Measurements from ENCODE around the gene BICDL1.

Gene BICDL1

DNA sequence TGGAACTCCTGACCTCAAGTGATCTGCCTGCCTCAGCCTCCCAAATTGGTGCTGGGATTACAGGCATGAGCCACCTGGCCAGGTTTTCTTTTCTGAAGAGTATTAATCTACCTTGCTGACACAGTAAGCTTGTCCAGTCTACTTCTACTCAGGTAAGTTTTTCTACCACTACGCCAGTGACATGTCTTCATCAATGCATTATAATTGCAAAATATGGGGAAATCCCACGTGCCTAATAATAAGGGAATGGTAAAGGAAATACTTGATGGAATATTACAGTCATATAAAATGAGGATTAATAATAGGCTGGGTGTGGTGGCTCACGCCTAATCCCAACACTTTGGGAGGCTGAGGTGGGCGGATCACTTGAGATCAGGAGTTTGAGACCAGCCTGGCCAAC, 65.3 kb downstream of the BICDL1 start:
- TF ChIP-seq, protein P1, sequence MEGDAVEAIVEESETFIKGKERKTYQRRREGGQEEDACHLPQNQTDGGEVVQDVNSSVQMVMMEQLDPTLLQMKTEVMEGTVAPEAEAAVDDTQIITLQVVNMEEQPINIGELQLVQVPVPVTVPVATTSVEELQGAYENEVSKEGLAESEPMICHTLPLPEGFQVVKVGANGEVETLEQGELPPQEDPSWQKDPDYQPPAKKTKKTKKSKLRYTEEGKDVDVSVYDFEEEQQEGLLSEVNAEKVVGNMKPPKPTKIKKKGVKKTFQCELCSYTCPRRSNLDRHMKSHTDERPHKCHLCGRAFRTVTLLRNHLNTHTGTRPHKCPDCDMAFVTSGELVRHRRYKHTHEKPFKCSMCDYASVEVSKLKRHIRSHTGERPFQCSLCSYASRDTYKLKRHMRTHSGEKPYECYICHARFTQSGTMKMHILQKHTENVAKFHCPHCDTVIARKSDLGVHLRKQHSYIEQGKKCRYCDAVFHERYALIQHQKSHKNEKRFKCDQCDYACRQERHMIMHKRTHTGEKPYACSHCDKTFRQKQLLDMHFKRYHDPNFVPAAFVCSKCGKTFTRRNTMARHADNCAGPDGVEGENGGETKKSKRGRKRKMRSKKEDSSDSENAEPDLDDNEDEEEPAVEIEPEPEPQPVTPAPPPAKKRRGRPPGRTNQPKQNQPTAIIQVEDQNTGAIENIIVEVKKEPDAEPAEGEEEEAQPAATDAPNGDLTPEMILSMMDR (conservative IDR thresholded peaks at IDR 0.05; ENCODE audit: low read depth, low read length) = no peak
- no peak for DNase-seq (ENCODE audit: low read depth)
- no peak overlapping the region for H3K4me3 ChIP-seq (ENCODE audit: low read depth, low read length)

DNA sequence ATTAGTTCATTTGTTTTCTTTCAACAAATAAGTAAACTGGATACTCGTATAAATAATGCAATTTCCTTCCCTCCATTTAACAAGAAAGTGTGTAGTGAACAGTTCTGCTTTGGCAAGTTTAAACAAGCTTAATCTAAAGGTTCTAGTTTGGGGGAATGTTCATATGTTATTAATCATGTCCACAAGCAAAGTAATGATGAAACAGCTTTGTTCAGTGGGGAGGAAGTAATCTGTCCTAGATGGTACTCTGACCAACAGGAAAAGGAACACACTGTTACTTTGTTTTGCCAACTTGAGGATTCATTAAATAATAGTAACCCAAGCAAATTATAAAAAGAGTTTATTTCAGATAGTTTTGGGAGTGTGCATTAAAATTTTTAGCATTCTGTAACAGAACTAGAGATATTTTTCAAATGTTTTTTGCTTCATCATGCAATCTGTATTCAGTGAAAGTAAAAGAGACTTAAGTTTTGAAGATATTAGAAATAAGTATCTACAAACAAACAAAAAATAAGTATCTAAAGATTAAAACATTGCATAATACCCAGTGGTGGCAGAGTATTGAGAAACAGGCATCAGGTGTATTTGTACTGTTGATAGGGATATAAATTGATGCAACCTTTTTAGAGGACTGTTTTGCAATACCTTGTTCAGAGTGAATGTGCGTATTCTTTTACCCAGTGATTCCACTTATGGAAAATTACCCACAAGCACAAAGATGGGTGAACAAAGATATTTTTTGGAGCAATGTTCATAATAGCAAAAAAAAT, 66.4 kb downstream of the BICDL1 start:
- no peak for DNase-seq (ENCODE audit: low read depth)
- no peak overlapping the region for H3K4me3 ChIP-seq (ENCODE audit: low read depth, low read length)
- TF ChIP-seq, protein P1 (conservative IDR thresholded peaks at IDR 0.05; ENCODE audit: low read depth, low read length) = no peak

DNA sequence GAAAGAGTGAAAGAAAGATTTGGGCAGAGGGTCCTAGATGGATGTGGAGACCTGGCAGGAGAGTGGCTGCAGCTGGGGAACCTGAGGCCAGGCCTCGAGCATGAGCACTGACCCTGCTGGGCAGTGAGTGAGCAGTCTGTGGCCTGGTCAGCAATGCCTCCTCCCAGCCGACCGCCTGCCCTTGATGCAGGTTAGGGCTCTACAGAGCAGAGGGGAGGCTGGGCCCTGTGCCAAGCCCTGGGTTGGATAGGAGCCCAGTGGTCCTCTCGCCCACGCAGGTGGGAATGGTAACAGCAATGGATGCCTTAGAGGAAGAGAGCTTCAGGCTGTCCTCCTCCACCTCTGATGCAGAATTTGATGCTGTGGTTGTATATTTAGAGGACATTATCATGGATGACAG, 67.7 kb downstream of the BICDL1 start:
- no peak for DNase-seq (ENCODE audit: low read depth)
- TF ChIP-seq, protein P1 (conservative IDR thresholded peaks at IDR 0.05; ENCODE audit: low read depth, low read length) = no peak

DNA sequence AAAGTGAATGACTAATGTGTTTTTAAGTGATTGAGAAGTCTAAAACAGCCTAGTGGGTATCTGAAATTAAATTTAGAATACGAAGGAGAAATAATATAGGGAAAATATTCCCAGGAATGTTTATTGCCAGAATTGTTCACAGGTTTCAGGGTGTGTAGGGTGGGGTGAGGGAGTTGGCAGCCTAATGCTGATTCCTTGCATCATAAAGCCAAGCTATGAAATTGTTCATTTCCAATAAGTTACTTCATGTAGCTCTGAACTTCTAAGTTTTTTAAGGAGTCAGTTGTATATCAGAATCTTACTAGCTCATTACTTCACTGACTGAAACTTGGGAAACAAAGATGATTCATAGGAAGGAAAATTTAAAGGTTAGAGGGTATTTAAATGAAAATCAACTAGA, 71.2 kb downstream of the BICDL1 start:
- TF ChIP-seq, protein P1 (conservative IDR thresholded peaks at IDR 0.05; ENCODE audit: low read depth, low read length) = no peak
- H3K4me3 ChIP-seq (ENCODE audit: low read depth, low read length) = no peak overlapping the region
- peak; percentile 20 for DNase-seq (ENCODE audit: low read depth)

More for the DNA sequence above, 67.7 kb downstream of the BICDL1 start:
- H3K4me3 ChIP-seq (ENCODE audit: low read depth, low read length) = no peak overlapping the region

DNA sequence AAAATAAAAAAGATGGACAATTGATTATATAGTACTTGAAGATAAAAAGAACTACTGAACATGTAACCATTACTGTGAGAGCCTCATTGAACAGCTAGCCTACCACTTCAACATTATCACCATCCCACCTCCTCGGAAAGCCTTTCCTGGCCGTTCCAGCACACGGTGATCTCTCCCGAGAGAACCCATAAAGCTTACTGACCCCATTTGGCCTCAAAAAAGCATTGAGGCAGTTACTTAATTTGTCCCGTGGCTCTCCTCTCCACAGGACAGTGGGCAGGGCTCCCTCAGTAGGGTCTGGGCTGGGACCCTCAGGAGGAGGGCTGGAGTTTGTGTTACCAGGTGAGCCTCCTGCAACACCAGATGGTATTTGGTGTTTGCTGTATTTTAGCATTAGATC, 71.7 kb downstream of the BICDL1 start:
- TF ChIP-seq, protein P1 (conservative IDR thresholded peaks at IDR 0.05; ENCODE audit: low read depth, low read length) = no peak
- no peak overlapping the region for H3K4me3 ChIP-seq (ENCODE audit: low read depth, low read length)
- DNase-seq (ENCODE audit: low read depth) = no peak

DNA sequence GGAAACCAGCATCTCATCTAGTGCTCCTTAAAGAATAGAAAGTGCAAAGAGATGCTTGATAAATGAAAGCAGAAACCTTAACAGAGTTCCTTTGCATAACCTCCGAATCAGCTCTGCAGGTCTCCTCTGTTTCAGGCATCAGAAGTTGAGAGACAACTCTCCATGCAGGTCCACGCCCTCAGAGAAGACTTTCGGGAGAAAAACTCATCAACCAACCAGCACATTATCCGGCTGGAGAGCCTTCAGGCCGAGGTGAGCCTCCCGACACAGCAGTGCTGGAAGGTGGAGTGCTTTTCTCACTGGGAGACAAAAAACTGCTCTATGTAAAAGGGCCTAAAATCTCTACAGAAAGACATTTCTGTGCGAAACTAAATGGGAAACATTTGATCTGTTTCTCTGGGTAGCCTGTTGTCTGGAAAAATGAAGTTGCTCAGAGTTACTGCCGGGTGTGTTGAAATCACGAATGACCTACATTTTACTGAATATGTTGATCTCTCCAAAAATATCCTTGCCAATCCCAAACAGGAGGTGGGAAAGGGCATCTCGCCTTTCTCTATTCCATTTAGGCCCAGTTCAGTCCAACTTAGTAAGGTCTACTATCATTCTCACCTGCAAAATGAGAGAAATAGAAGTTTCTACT, 72.7 kb downstream of the BICDL1 start:
- no peak for DNase-seq (ENCODE audit: low read depth)
- no peak overlapping the region for H3K4me3 ChIP-seq (ENCODE audit: low read depth, low read length)
- TF ChIP-seq, protein P1 (conservative IDR thresholded peaks at IDR 0.05; ENCODE audit: low read depth, low read length) = no peak
